Measurements from ENCODE around the gene KIF24.
A peak's percentile ranks its signal among the peaks of the same experiment; 100 is the strongest.
"Not testable (repeated sequence)": the region's sequence is repeated elsewhere in the genome, so short reads cannot be mapped to it uniquely, and the experiment has no call there.

Gene KIF24

DNA sequence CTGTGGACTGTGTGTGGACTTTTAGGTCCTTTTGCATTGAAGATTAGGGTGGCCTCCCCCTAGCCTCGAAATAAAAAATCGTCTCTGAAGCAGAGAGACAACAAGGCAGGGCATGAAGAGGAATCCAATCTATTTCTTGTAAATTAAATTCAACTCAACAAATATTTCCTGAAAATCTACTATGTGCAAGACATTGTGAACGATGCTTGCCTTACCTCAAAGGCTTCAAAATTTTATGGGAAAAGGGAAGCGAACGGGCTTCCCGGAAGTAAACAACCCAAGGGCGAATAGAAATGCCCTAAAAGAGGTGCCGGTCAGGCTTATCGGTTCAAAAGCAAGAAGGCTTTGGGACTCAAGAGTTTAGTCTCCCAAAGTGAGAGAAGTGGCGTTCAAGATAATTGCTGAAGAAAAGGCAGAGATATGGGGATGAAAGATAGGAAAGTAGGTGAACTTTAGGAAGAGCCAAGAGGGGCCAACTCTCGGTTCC, 525 bp downstream of the KIF24 start:
- DNase-seq (ENCODE audit: low spot score) = peak; percentile 19

DNA sequence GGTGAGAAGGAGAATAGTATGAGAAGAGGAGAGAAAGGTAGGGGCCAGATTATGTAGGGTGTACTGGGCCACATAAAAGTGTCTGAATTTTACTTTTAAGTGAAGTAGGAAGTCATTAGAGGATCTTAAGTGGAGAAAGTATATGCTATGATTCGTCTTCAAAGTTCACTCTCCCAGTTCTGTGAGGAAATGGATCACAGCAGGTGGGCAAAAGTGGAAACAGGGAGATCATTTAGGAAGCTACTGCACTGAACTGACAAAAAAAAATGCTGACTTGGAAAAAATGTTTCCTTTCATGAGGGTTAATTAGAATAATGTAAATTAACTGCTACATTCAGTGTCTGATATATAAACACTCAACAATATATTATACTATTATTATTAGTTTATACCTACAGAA, 2.4 kb downstream of the KIF24 start:
- DNase-seq (ENCODE audit: low spot score) = no peak

DNA sequence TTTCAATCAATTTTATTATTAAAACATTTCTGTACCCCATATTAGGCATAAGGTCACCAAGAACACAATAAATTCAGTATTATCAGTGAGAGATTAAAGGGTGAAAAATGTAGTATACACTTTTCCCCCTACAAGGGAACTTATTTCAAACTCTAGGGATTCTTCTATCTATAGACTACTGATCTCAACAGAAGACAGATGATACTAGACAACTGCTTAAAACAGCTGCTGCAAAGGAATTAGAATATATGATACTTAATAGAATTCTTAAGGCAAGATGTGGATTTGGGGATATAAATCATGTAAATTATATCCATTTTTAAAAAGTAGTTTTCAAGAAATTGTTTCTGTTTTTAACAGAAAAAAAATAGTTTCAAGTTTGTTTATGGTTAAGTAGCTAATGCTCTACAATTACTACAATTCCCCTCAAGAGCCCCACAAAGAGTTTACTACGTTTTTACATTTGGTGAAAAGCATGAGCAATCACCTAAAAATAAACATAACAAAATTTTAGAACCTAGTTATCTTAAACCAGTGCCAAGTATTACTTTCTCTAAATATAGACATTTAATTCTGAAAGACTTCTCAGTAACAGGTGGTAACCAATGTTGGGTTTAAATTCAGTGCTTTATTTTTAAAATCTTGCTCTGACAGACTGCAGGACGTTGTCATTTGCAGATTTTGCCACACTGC, 6.0 kb downstream of the KIF24 start:
- DNase-seq (ENCODE audit: low spot score) = no peak

DNA sequence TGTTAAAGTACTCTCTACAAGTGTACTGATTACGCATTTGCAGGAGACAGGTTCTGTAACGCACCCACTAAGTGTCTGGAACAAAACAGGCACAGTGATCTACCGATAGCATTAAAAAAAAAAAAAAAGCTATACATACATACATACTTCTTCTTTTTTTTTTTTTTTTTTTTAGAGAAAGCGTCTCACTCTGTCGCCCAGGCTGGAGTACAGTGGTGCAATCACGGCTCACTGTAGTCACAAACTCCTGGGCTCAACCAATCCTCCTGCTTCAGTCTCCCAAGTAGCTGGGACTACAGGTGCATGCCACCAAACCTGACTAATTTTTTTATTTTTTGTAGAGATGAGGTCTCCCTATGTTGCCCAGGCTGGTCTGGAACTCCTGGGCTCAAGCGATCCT, 7.6 kb downstream of the KIF24 start:
- DNase-seq (ENCODE audit: low spot score) = no peak

DNA sequence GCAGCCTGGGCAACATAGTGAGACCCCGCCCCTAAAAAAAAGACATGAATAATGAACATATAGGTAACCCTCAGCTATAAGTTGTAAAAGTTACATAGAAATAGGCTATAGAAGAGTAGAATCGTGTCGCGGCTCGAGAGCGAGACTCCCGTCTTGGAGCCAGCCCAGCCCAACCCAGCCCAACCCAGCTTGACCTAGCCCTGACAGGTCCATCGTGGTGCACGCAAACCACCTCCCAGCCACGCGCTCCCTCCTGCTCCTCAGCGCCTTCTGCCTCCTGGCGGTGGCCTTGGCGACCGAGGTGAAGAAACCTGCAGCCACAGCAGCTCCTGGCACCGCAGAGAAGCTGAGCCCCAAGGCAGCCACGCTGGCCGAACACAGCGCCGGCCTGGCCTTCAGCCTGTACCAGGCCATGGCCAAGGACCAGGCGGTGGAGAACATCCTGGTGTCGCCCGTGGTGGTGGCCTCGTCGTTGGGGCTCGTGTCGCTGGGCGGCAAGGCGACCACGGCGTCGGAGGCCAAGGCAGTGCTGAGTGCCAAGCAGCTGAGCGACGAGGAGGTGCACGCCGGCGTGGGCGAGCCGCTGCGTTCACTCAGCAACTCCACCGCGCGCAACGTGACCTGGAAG, 10.8 kb downstream of the KIF24 start:
- DNase-seq (ENCODE audit: low spot score) = no peak

DNA sequence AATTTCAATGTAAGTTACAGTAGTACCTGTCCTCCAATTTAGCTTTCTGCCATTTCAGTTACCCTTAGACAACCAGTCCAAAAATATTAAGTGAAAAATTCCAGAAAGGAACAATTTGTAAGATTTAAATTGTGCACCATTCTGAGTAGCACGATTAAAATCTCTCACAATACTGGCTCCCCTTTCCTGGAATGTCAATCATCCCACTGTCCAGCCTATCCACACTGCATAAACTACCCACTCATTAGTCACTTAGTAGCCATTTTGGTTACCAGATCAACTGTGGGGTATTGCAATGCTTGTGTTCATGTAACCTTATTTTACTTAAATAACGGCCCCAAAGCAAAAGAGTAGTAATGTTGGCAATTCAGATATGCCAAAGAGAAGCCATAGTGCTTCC, 11.6 kb downstream of the KIF24 start:
- DNase-seq (ENCODE audit: low spot score) = no peak

DNA sequence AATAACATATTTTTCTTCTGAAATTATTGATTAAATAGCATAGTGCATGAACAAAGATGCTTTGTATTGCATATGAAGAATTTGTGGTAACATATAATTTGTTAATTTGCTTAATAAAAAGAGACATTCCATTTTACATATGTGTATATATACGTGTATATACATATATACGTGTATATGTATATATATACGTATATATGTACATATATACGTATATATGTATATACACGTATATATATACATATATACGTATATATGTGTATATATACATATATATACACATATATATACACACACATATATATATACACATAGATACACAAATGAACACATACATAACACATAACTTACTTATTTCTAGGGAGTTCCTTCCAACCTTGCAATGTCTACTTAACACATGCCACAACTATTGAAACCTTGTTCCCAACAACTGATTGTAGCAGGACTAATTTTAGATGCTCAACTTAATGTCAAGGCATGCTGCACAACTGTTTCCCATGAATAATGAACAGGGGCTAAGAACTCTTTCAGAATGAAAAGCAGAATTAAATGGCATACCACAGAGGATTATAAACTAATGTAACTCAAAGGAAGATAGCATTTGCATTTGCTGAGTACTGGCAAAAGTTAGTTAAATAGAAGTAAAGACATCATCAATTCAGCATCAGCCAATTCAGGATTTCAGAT, 17.4 kb downstream of the KIF24 start:
- DNase-seq (ENCODE audit: low spot score) = no peak

DNA sequence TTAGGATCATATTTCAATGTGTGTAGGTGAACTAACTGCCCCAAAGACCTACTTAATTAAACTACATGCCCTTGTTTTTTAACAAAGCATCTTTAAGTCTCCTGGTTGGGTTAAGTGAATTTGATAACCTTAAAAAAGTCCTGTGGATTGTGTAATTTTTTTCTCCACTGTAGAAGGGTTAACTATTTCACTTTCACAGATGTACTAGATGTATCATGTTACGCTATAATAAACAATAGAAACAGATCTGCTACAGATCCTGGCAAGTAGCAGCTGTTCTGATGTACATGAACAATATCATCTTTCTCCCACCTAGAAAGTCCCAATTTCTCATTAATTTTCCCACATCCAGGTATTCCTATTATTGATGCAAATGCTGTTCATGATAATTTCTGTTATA, 18.9 kb downstream of the KIF24 start:
- no peak for DNase-seq (ENCODE audit: low spot score)

DNA sequence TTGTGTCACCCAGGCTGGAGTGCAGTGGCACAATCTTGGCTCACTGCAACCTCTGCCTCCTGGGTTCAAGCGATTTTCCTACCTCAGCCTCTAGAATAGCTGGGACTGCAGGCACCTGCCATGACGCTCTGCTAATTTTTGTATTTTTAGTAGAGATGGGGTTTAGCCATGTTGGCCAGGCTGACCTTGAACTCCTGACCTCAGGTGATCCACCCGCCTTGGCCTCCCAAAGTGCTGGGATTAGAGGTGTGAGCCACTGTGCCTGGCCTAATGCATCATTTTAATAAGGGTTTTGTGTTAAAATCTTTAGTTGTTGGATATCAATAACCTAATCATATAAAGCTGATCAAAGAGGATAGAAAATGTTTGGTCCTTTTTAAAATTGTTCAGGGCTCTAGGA, 20.8 kb downstream of the KIF24 start:
- not testable (repeated sequence) for DNase-seq (ENCODE audit: low spot score)

DNA sequence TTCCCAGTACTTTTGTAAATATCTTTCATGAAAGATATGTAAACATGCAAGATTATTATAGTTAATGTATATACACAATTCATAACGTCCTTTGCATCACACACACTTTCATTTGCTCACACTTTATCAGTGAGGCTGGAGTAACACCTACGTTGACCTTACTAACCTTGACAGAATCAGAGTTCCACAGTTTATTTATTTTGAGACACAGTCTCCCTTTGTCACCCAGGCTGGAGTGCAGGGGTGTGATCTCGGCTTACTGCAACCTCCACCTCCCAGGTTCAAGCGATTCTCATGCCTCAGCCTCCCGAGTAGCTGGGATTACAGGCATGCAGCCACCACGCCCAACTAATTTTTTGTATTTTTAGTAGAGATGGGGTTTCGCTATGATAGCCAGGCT, 28.0 kb downstream of the KIF24 start:
- DNase-seq (ENCODE audit: low spot score) = not testable (repeated sequence)

DNA sequence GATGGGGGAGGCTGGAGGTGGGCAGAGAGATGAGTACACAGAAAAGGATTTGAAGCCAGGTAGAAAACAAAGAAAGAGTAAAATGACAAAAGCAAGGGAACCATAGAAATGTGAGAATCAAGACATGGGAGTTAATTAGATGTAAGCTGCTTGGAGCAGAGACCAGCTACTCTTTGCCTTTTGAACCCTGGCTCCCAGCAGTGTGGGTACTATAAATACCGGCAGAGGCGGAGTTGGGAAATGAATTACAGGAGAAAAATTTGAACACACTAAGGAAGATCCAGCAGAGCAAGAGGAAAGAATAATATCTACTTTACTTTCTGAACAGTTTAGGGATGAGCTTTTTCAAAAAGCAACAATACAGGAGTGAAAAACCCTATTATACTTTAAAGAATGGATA, 36.5 kb downstream of the KIF24 start:
- DNase-seq (ENCODE audit: low spot score) = peak; percentile 10

DNA sequence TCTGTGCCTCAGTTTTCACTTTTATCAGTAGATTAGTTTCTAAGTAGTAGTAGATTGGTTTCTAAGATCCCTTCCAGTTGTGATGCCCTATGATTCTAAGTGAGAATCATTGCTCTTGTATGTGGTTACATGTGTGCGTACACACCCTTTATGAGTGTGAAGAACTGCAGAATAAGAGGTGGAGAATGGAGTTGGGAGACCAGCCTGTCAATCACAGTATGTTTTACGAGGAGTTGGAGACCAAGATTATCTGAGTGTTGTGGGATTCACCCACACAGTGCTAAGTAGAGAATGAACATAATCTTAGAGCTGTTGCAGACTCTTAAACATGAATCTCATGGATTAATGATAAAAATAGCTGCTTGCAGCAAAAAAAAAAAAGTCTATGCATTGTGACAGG, 37.6 kb downstream of the KIF24 start:
- DNase-seq (ENCODE audit: low spot score) = no peak

DNA sequence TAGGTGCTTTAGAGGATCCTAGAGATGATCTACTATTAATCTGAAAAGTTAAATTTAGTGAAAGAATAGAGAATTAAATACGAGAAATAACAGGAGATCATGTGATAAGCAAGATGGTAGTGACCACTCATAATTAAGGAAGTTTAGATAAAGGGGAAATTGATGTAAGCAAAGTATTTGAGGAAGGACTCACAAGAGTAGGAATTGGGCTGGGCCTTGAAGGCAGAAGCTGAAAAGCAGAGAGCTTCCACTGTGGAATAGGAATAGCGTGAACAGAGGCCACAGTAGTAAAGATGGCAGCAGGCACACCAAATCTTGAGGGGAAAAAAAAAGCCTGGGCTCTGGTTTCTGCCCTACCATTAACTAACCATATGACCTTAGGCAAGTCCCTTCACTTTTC, 38.0 kb downstream of the KIF24 start:
- DNase-seq (ENCODE audit: low spot score) = no peak

DNA sequence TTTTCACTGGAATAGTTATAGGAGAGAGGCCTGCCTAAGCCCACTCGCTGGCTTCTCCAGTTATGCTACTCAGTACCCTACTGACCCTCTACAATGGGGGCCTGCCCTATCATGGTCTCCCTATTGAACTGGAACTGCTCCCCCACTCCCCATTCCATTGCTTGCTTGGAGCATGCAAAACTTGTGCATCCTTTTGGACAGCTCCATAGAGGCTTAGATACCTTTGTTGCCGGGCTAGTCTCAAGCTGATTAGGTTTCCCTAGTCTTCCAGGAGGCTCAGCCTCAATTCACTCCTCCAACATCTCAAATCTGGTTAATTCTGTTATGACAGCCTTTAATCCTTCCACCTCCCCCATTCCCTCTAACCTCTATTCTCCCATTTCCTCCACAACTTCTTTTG, 39.9 kb downstream of the KIF24 start:
- no peak for DNase-seq (ENCODE audit: low spot score)

DNA sequence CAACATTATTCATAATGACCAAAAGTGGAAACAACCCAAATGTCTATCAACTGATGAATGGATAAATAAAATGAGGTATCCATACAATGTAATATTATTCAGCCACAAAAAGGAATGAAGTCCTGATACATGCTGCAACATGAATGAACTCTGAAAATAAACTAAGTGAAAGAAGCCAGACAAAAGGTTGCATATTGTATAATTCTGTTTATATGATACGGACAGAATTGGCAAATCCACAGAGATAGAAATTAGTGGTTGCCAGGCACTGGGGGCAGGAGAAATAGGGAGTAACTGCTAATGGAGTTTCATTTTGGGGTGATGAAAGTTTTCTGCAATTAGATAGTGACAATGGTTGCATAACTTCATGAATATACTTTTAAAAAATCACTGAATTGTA, 47.0 kb downstream of the KIF24 start:
- DNase-seq (ENCODE audit: low spot score) = no peak

DNA sequence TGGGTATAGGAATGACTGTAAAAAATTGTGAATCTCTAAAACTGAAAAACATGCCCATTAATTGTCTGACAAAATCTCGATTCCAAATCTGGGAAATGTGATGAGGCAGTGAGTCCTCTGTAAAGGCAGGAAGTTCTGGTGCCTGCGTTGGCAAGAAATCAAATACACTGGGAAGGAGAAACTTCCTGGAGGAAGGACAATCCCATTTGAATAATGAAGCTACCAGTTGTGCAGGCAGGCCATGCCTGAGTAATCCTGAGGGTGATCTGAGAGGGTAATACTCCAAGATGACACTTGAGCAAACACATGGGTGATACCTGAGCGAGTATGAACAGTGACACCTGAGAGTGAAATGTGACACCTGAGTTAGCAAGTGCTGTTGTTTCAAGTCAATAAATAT, 49.7 kb downstream of the KIF24 start:
- no peak for DNase-seq (ENCODE audit: low spot score)
